ENCODE results near the gene ANKRD33B. TPM values are rescaled to one million over a fixed set of nuclear protein-coding genes. Genes with fewer than 3 reads are reported as not detected.

The ANKRD33B gene
- polyA plus RNA-seq, 3 donors = 0.05 TPM; not detected in 2

DNA sequence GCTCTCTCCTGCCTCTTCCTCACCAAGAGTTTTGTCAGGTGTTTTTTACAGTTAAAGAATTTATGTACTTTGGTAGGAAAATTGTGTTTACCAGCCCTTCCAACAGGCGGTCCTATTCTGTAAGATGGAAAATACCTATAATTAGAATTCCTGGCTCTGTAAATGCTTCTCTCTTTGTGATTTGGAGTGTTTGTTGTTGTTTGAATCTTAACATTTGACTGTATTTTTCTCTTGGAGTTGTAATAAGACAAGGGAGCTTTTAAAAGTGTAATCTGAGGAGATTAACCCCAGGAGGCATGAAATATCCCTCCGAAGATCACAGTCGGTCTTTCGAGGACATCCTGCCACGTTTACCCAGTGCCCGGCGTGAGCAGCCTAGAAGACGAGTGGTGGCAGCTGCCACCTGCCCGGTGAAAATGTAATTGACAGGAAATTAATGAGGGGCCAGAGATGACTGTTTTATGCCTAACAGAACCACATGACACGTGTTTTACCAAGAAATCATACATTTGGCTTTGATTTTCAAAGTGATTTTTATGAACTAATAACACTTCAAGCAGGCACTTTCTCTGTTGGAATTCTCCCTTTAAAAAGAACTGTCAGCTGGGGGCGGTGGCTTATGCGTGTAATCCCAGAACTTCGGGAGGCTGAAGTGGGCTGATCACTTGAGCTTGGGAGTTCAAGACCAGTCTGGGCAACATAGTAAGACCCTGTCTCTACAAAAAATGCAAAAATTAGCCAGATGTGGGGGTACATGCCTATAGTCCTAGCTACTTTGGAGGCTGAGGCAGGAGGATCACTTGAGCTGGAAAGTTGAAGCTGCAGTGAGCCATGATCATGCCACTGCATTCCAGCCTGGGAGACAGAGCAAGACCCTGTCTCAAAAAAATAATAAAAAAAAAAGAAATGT is 20.0 kb downstream of the ANKRD33B start:
- no peak overlapping the region for H3K27ac Mint-ChIP-seq
- H3K27me3 Mint-ChIP-seq (ENCODE audit: low read depth in 3 of 3) = peaks cover 0 to 8% (median 1%) of the 10 kb centered on the region in 3 donors
- peaks cover 55% of the 10 kb centered on the region for H3K4me1 Mint-ChIP-seq
- H2AFZ ChIP-seq (ENCODE audit: insufficient read depth, low read depth, low read length, poor library complexity, severe bottlenecking) = no peak overlapping the region
- H3K9ac ChIP-seq (ENCODE audit: insufficient read depth, low read length, poor library complexity, severe bottlenecking) = no peak overlapping the region
- no peaks in the 10 kb centered on the region for H4K20me1 ChIP-seq (ENCODE audit: insufficient read depth, low read length)
- TF ChIP-seq, protein P1, sequence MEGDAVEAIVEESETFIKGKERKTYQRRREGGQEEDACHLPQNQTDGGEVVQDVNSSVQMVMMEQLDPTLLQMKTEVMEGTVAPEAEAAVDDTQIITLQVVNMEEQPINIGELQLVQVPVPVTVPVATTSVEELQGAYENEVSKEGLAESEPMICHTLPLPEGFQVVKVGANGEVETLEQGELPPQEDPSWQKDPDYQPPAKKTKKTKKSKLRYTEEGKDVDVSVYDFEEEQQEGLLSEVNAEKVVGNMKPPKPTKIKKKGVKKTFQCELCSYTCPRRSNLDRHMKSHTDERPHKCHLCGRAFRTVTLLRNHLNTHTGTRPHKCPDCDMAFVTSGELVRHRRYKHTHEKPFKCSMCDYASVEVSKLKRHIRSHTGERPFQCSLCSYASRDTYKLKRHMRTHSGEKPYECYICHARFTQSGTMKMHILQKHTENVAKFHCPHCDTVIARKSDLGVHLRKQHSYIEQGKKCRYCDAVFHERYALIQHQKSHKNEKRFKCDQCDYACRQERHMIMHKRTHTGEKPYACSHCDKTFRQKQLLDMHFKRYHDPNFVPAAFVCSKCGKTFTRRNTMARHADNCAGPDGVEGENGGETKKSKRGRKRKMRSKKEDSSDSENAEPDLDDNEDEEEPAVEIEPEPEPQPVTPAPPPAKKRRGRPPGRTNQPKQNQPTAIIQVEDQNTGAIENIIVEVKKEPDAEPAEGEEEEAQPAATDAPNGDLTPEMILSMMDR (IDR thresholded peaks at IDR 0.05) = no peak
- intact Hi-C loops (cut with micrococcal nuclease) = no loop called here
- peaks cover 0 to 2% (median 0%) of the 10 kb centered on the region in 7 donors for H3K9me3 Mint-ChIP-seq
- H3K27ac ChIP-seq (ENCODE audit: low read depth in 1 of 2, low read length in 2 of 2) = no peak overlapping the region
- H3K4me1 ChIP-seq (ENCODE audit: control insufficient read depth in 1 of 2, insufficient read depth in 2 of 2, low read length in 2 of 2) = peaks cover 22 to 29% of the 10 kb centered on the region in 2 donors
- H3K9me3 ChIP-seq (replicated peaks in 1 of 2; ENCODE audit: control insufficient read depth in 1 of 2, insufficient read depth in 1 of 2, low read length in 2 of 2) = no peaks in the 10 kb centered on the region
- no peaks in the 10 kb centered on the region for H3K36me3 ChIP-seq (replicated peaks in 1 of 2; ENCODE audit: control insufficient read depth in 1 of 2, insufficient read depth in 2 of 2, low read length in 2 of 2)
- H3K36me3 Mint-ChIP-seq = peaks cover 4 to 9% of the 10 kb centered on the region in 2 donors
- 49% methylated on average over 10 of the region's 13 CpGs for WGBS (ENCODE audit: insufficient coverage)
- peaks cover 14% of the 10 kb centered on the region for H3K79me2 ChIP-seq (ENCODE audit: insufficient read depth, low read length)
- no peak overlapping the region for H3K4me3 ChIP-seq (replicated peaks in 1 of 3; ENCODE audit: low read depth in 2 of 3, low read length in 3 of 3)
- H3K27me3 ChIP-seq (ENCODE audit: control insufficient read depth in 2 of 2, insufficient read depth in 2 of 2, low read length in 2 of 2) = no peaks in the 10 kb centered on the region
- DNase-seq = no peak
- H3K4me3 Mint-ChIP-seq = peak overlapping the region in 1 of 2 donors; percentile 27
- H3K4me2 ChIP-seq (replicated peaks; ENCODE audit: extremely low read depth, low read length, poor library complexity, severe bottlenecking) = no peak overlapping the region

DNA sequence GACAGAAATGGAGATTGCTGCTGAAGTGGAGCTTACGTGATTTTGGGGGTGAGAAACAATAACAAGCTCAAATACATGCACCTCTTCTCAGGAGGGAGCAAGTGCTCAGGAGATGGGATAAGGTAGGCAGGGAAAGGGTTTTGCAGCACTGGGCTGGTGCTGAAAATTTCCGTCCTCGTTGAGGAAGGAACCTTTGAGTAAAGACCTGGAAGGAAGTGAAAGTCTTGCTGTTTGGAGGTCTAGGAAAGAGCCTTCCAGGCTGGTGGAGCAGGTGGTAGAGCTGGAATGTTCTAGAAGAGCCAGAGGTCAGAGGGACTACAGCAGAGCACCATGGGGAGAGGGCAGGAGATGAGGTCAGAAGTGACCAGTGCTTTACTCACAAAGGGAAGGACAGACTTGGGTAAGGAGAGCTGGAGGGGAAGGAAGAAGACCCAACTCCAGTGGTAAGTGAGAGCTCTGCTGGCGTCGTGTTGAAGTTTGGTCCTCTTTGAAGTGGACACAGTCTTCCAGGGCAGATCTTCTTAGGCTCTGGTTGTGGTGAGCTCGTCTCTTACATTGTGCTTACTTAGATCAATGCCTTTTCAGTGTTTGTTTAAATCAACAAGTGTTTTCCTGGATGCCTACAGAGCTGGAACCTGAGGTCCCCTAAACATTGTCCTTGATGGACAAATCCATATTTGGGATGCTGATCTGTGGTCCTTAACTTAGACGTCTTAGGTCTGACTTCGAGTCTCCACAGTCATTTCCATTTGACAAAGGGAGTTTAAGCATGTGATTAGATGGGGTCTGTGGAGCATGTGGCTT is 21.0 kb downstream of the ANKRD33B start:
- Histone ChIP-seq H3K9me3 (replicated peaks in 1 of 2; ENCODE audit: control insufficient read depth in 1 of 2, insufficient read depth in 1 of 2, low read length in 2 of 2) (no peaks in the 10 kb centered on the region), H3K9ac (ENCODE audit: insufficient read depth, low read length, poor library complexity, severe bottlenecking) (no peak overlapping the region), H4K20me1 (ENCODE audit: insufficient read depth, low read length) (no peaks in the 10 kb centered on the region), H3K27ac (ENCODE audit: low read depth in 1 of 2, low read length in 2 of 2) (no peak overlapping the region), H3K4me2 (replicated peaks; ENCODE audit: extremely low read depth, low read length, poor library complexity, severe bottlenecking) (no peak overlapping the region), H2AFZ (ENCODE audit: insufficient read depth, low read depth, low read length, poor library complexity, severe bottlenecking) (no peak overlapping the region), H3K4me1 (ENCODE audit: control insufficient read depth in 1 of 2, insufficient read depth in 2 of 2, low read length in 2 of 2) (peaks cover 23 to 25% of the 10 kb centered on the region in 2 donors), H3K79me2 (ENCODE audit: insufficient read depth, low read length) (peaks cover 14% of the 10 kb centered on the region), H3K36me3 (replicated peaks in 1 of 2; ENCODE audit: control insufficient read depth in 1 of 2, insufficient read depth in 2 of 2, low read length in 2 of 2) (no peaks in the 10 kb centered on the region), H3K4me3 (replicated peaks in 1 of 3; ENCODE audit: low read depth in 2 of 3, low read length in 3 of 3) (no peak overlapping the region), H3K27me3 (ENCODE audit: control insufficient read depth in 2 of 2, insufficient read depth in 2 of 2, low read length in 2 of 2) (no peaks in the 10 kb centered on the region)
- TF ChIP-seq, protein P1 (IDR thresholded peaks at IDR 0.05) = no peak
- intact Hi-C loops (cut with micrococcal nuclease) = no loop called here
- peaks cover 0 to 5% (median 3%) of the 10 kb centered on the region in 7 donors for H3K9me3 Mint-ChIP-seq
- DNase-seq = peak in 1 of 3 donors; percentile 48
- peak overlapping the region in 1 of 2 donors; percentile 73 for H3K4me3 Mint-ChIP-seq
- peaks cover 50% of the 10 kb centered on the region for H3K4me1 Mint-ChIP-seq
- H3K36me3 Mint-ChIP-seq = peaks cover 4 to 9% of the 10 kb centered on the region in 2 donors
- peaks cover 0 to 11% (median 0%) of the 10 kb centered on the region in 3 donors for H3K27me3 Mint-ChIP-seq (ENCODE audit: low read depth in 3 of 3)
- H3K27ac Mint-ChIP-seq = peak overlapping the region in 1 of 7 donors; percentile 39
- WGBS (ENCODE audit: insufficient coverage) = 45% methylated on average over 7 of the region's 8 CpGs

All from CD14-positive monocyte (primary cell).